A549 (cell line): ENCODE results near the gene BCAS3. TPM values are rescaled to one million over a fixed set of nuclear protein-coding genes. Genes with fewer than 3 reads are reported as not detected.

Experiments
- ATAC-seq, 2 experiments: fragments of 200-7000 bp in 1 of 2; fragments of >200 bp in 1 of 2; cut with Nextera tagmentation in 1 of 2; cut with Tn5 transposase in 1 of 2; 3 replicates each; pipeline versions ENCODE4 v1.8.0 to v1.9.1; 2018 to 2020; ENCODE audit warnings: mild to moderate bottlenecking in 1 of 2, moderate library complexity in 1 of 2
- CTCF ChIA-PET: fragments of 300-600 bp; sonication (Branson Sonifier 250); formaldehyde crosslinking; extraction: SDS; loops from one replicate; lab custom pipeline; 2021; ENCODE audit warnings: antibody characterized with exemption, inconsistent platforms; lab: Yijun Ruan, JAX
- POLR2A ChIA-PET: fragments of 350-600 bp; formaldehyde crosslinking; extraction: SDS; loops from one replicate; lab custom pipeline; 2021; ENCODE audit warnings: antibody characterized with exemption, inconsistent platforms; lab: Yijun Ruan, JAX
- DNase-seq, 2 experiments: peaks; one replicate each; pipeline versions ENCODE4 v3.0.0 to v3.0.0-alpha.2; 2011 to 2016; ENCODE audit warnings: low read depth in 1 of 2, low spot score in 1 of 2
- FAIRE-seq: peaks from 2 replicates; lab custom pipeline; 2011; peaks lifted over from hg19 to GRCh38; lab: Jason Lieb, UNC
- H3K27ac ChIP-seq, 2 experiments: fragments of >200 bp; sonication (Bioruptor Twin); formaldehyde crosslinking; 3 replicates each; pipeline ENCODE4 v1.5.1; 2016 to 2017
- H3K4me1 ChIP-seq: fragments of >200 bp; sonication (Bioruptor Twin); formaldehyde crosslinking; 3 replicates; pipeline ENCODE4 v1.6.1; 2016
- H3K4me2 ChIP-seq: fragments of >200 bp; sonication (Bioruptor Twin); formaldehyde crosslinking; 3 replicates; pipeline ENCODE4 v1.6.1; 2016
- H3K4me3 ChIP-seq: fragments of >200 bp; sonication (Bioruptor Twin); formaldehyde crosslinking; 3 replicates; pipeline ENCODE4 v1.5.1; 2016
- H3K9me3 ChIP-seq: fragments of >200 bp; sonication (Bioruptor Twin); formaldehyde crosslinking; 3 replicates; pipeline ENCODE4 v1.6.1; 2016
- ATOH8 ChIP-seq: fragments of 250-450 bp; sonication (Bioruptor Pico); IDR thresholded peaks from 2 replicates; pipeline ENCODE4 v1.5.0; 2020; ENCODE audit warnings: low read depth, mild to moderate bottlenecking, moderate library complexity
- BCL3 ChIP-seq: fragments of >200 bp; sonication (Bioruptor Twin); formaldehyde crosslinking; IDR thresholded peaks from 3 replicates; pipeline ENCODE4 v1.6.1; 2016
- CBX8 ChIP-seq: fragments of 200-600 bp; sonication (generic); IDR thresholded peaks from 2 replicates; pipeline ENCODE4 v1.6.1; 2016
- CHD4 ChIP-seq: fragments of 200-600 bp; sonication (generic); IDR thresholded peaks from 2 replicates; pipeline ENCODE4 v1.6.1; 2016; ENCODE audit warnings: antibody characterized with exemption, mild to moderate bottlenecking, borderline replicate concordance
- E2F6 ChIP-seq: IDR thresholded peaks from 2 replicates; pipeline ENCODE4 v1.6.1; 2012; ENCODE audit warnings: low read depth, borderline replicate concordance
- EHMT2 ChIP-seq: fragments of 200-600 bp; sonication (generic); IDR thresholded peaks from 2 replicates; pipeline ENCODE4 v1.6.1; 2016; ENCODE audit warnings: antibody characterized with exemption, low read depth, mild to moderate bottlenecking, moderate library complexity
- ESRRA ChIP-seq: fragments of 150-350 bp; IDR thresholded peaks from 2 replicates; pipeline ENCODE4 v1.6.1; 2014; ENCODE audit warnings: mild to moderate bottlenecking, low read length, borderline replicate concordance
- FOSL2 ChIP-seq, 2 experiments: fragments of 450-650 bp in 1 of 2; fragments of >200 bp in 1 of 2; sonication (Bioruptor Twin) in 1 of 2; formaldehyde crosslinking; IDR thresholded peaks; 2 replicates each; pipeline versions ENCODE4 v1.5.0 to v1.6.1; 2016 to 2020; ENCODE audit warnings: mild to moderate bottlenecking in 1 of 2, moderate library complexity in 1 of 2
- FOXS1 ChIP-seq: fragments of 250-450 bp; sonication (Bioruptor Pico); IDR thresholded peaks from 2 replicates; pipeline ENCODE4 v1.5.0; 2020; ENCODE audit warnings: mild to moderate bottlenecking, moderate library complexity
- HEYL ChIP-seq: fragments of 250-450 bp; sonication (Bioruptor Pico); IDR thresholded peaks from 2 replicates; pipeline ENCODE4 v1.8.0; 2021; ENCODE audit warnings: mild to moderate bottlenecking, moderate library complexity
- HMGXB4 ChIP-seq: fragments of 250-450 bp; sonication (Bioruptor Pico); IDR thresholded peaks from 2 replicates; pipeline ENCODE4 v1.5.0; 2021; ENCODE audit warnings: mild to moderate bottlenecking, moderate library complexity, borderline replicate concordance
- KDM5A ChIP-seq: fragments of 200-600 bp; sonication (generic); IDR thresholded peaks from 2 replicates; pipeline ENCODE4 v1.6.1; 2016; ENCODE audit warnings: antibody characterized with exemption, mild to moderate bottlenecking
- MAFK ChIP-seq: fragments of 450-650 bp; IDR thresholded peaks from 2 replicates; pipeline ENCODE4 v1.6.1; 2014; ENCODE audit not compliant: partially characterized antibody
- RAD21 ChIP-seq, 2 experiments: fragments of >200 bp in 1 of 2; sonication (Bioruptor Twin) in 1 of 2; formaldehyde crosslinking in 1 of 2; IDR thresholded peaks in 1 of 2; conservative IDR thresholded peaks in 1 of 2; 2 replicates in 1 of 2; 3 replicates in 1 of 2; pipeline ENCODE4 v1.6.1; 2012 to 2018; ENCODE audit warnings: inconsistent platforms in 1 of 2
- RCOR1 ChIP-seq: fragments of 150-350 bp; IDR thresholded peaks from 2 replicates; pipeline ENCODE4 v1.6.1; 2014; ENCODE audit warnings: antibody characterized with exemption, low read length, low read depth
- RFX5 ChIP-seq: fragments of 450-650 bp; IDR thresholded peaks from 2 replicates; pipeline ENCODE4 v1.7.1; 2014; ENCODE audit warnings: antibody characterized with exemption, mild to moderate bottlenecking, moderate library complexity
- RNF2 ChIP-seq: fragments of 200-600 bp; sonication (generic); IDR thresholded peaks from 2 replicates; pipeline ENCODE4 v1.6.1; 2016; ENCODE audit warnings: low read depth, mild to moderate bottlenecking, antibody characterized with exemption, moderate library complexity, borderline replicate concordance
- TP53 ChIP-seq: fragments of 250-450 bp; sonication (Bioruptor Pico); IDR thresholded peaks from 2 replicates; pipeline ENCODE4 v1.5.0; 2021; ENCODE audit warnings: mild to moderate bottlenecking, moderate library complexity
- ZC3H11A ChIP-seq: fragments of 450-650 bp; IDR thresholded peaks from 2 replicates; pipeline ENCODE4 v1.6.1; 2014; ENCODE audit warnings: antibody characterized with exemption, mild to moderate bottlenecking
- ZFP36 ChIP-seq: fragments of 450-650 bp; IDR thresholded peaks from 2 replicates; pipeline ENCODE4 v1.6.1; 2014; ENCODE audit warnings: borderline replicate concordance; ENCODE audit not compliant: partially characterized antibody
- ZNF302 ChIP-seq: fragments of 250-450 bp; sonication (Bioruptor Pico); IDR thresholded peaks from 2 replicates; pipeline ENCODE4 v1.9.0; 2021; ENCODE audit warnings: inconsistent platforms, mild to moderate bottlenecking, moderate library complexity
- ZSCAN20 ChIP-seq: fragments of 250-450 bp; sonication (Bioruptor Pico); IDR thresholded peaks from 2 replicates; pipeline ENCODE4 v1.8.0; 2022; ENCODE audit warnings: mild to moderate bottlenecking, moderate library complexity
- WGBS: methylation state at CpG from one replicate; pipeline ENCODE4 v1.1.6; 2017; ENCODE audit errors: missing lambda C conversion rate; 5-methylcytosine and 5-hydroxymethylcytosine counted together
- polyA plus RNA-seq, 4 experiments: library from polyadenylated mRNA; depleted of rRNA in 3 of 4; stranded (reverse); fragments of >200 nt; fragmentation: RNase III in 1 of 4; extraction: RNeasy Plus Mini Kit Qiagen cat#74134 plus additional on column Dnase treatment in 1 of 4; gene quantifications; 2 replicates in 3 of 4; 3 replicates in 1 of 4; pipeline ENCODE4 v1.2.3, GENCODE V29; 2011 to 2017
- TF ChIP-seq, protein P1 (sequence below): fragments of 450-650 bp; IDR thresholded peaks from 2 replicates; pipeline ENCODE4 v1.6.1; 2014; ENCODE audit warnings: antibody characterized with exemption
- TF ChIP-seq, protein P2 (sequence below): fragments of >200 bp; sonication (Bioruptor Twin); formaldehyde crosslinking; IDR thresholded peaks from 3 replicates; pipeline ENCODE4 v1.5.1; 2016

The BCAS3 gene
- polyA plus RNA-seq, 2 of the 4 experiments (the other 2 are of a cell fraction) = 14.7 to 43.4 TPM

DNA sequence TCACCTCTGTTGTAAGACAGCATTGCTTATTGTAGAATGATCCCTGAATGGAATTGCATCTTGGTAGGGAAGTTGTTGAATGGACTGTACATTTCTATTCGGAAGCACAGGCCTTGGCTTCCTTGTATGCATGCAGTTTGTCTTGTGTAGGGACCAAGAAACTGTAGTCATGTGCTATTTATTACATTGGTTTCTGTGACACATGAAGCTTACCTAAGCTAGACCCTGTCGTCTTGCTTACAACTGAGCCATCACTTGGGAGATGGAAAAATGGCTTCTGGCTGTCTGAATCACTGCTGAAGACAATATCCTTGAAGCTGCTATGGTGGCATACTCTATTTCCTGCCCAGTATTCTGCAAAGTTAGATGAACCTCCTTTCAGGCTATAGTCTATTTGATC, 48.5 kb upstream of the BCAS3 start:
- ChIA-PET POLR2A (no interaction called here), CTCF (interaction anchor here (0.7 to 6.6 kb wide), 5 partner anchors 9 to 1097 kb away, joined by 3 to 71 read pairs (median 3); no protein-coding TSS in a partner anchor)
- Histone ChIP-seq H3K4me1 (peaks cover 7% of the 10 kb centered on the region; the same call in 2 of the 3 replicates), H3K9me3 (no peaks in the 10 kb centered on the region), H3K4me3 (no peak overlapping the region), H3K4me2 (no peak overlapping the region), H3K27ac (no peak overlapping the region)
- TF ChIP-seq RFX5 = no peak
- no peak for TF ChIP-seq ZFP36
- TF ChIP-seq RAD21 (conservative IDR thresholded peaks at IDR 0.05 in 1 of 2, IDR thresholded peaks at IDR 0.05 in 1 of 2) = no peak
- TF ChIP-seq, protein P1, sequence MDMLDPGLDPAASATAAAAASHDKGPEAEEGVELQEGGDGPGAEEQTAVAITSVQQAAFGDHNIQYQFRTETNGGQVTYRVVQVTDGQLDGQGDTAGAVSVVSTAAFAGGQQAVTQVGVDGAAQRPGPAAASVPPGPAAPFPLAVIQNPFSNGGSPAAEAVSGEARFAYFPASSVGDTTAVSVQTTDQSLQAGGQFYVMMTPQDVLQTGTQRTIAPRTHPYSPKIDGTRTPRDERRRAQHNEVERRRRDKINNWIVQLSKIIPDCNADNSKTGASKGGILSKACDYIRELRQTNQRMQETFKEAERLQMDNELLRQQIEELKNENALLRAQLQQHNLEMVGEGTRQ = no peak
- no peak for TF ChIP-seq ATOH8 (CRISPR knock-in tag)
- no peak for TF ChIP-seq TP53 (CRISPR knock-in tag)
- no peak for TF ChIP-seq HEYL (CRISPR knock-in tag)
- TF ChIP-seq ZNF302 (CRISPR knock-in tag) = no peak
- no peak for TF ChIP-seq MAFK
- TF ChIP-seq ESRRA = no peak
- TF ChIP-seq KDM5A = no peak
- no peak for TF ChIP-seq CBX8
- no peak for TF ChIP-seq CHD4
- no peak for TF ChIP-seq ZSCAN20
- no peak for TF ChIP-seq E2F6
- TF ChIP-seq, protein P2, sequence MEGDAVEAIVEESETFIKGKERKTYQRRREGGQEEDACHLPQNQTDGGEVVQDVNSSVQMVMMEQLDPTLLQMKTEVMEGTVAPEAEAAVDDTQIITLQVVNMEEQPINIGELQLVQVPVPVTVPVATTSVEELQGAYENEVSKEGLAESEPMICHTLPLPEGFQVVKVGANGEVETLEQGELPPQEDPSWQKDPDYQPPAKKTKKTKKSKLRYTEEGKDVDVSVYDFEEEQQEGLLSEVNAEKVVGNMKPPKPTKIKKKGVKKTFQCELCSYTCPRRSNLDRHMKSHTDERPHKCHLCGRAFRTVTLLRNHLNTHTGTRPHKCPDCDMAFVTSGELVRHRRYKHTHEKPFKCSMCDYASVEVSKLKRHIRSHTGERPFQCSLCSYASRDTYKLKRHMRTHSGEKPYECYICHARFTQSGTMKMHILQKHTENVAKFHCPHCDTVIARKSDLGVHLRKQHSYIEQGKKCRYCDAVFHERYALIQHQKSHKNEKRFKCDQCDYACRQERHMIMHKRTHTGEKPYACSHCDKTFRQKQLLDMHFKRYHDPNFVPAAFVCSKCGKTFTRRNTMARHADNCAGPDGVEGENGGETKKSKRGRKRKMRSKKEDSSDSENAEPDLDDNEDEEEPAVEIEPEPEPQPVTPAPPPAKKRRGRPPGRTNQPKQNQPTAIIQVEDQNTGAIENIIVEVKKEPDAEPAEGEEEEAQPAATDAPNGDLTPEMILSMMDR = no peak
- TF ChIP-seq RNF2 = no peak
- no peak for TF ChIP-seq EHMT2
- no peak for TF ChIP-seq RCOR1
- TF ChIP-seq BCL3 = no peak
- FAIRE-seq (no peak), DNase-seq (no peak), ATAC-seq (0 out of 6 replicates have a peak, but pooled peaks of 1 of the 2 experiments have one; percentile 19)
- 87% methylated on average over 2 of the region's 2 CpGs for WGBS

GRCh38 chr17:60630352-60630751, 47.3 kb upstream of the BCAS3 start:
- peaks cover 7% of the 10 kb centered on the region; the same call in 2 of the 3 replicates for H3K4me1 ChIP-seq
- TF ChIP-seq ESRRA (no peak), HMGXB4 (CRISPR knock-in tag) (no peak), FOXS1 (CRISPR knock-in tag) (no peak), ZC3H11A (no peak), FOSL2 (IDR thresholded peaks at IDR 0.05) (no peak), FOSL2 (CRISPR knock-in tag; IDR thresholded peaks at IDR 0.05) (no peak)
- DNase-seq (no peak), ATAC-seq (no peak), FAIRE-seq (no peak)
- H3K9me3 ChIP-seq = no peaks in the 10 kb centered on the region
- H3K27ac ChIP-seq = no peak overlapping the region
- 90% methylated on average over 5 of the region's 5 CpGs for WGBS
- CTCF ChIA-PET = interaction anchor here (0.8 to 6.6 kb wide), 7 partner anchors 8 to 528 kb away, joined by 3 to 71 read pairs (median 3); no protein-coding TSS in a partner anchor
- POLR2A ChIA-PET = no interaction called here
- H3K4me3 ChIP-seq = no peak overlapping the region
- no peak overlapping the region for H3K4me2 ChIP-seq
